Cardiac muscle cell (in vitro differentiated cells and primary cell): ENCODE data around the gene BCAS3. TPM values are rescaled to one million over a fixed set of nuclear protein-coding genes. Genes with fewer than 3 reads are reported as not detected.

ENCODE experiments used
- DNase-seq, 2 donors: peaks; one replicate each; pipeline versions ENCODE4 v3.0.0 to v3.0.0-alpha.2; 2010 to 2017; ENCODE audit warnings: low read depth in 1 of 2, low spot score in 1 of 2
- H3K27ac ChIP-seq: fragments of 200-600 bp; sonication (generic); 2 replicates; pipeline ENCODE4 v1.5.1; 2016
- H3K27me3 ChIP-seq: fragments of 200-600 bp; sonication (generic); 2 replicates; pipeline ENCODE4 v1.6.0; 2016; ENCODE audit warnings: control low read depth
- H3K36me3 ChIP-seq: fragments of 200-600 bp; sonication (generic); 2 replicates; pipeline ENCODE4 v1.5.1; 2016; ENCODE audit warnings: control low read depth
- H3K4me1 ChIP-seq: fragments of 200-600 bp; sonication (generic); 2 replicates; pipeline ENCODE4 v1.8.1; 2017; ENCODE audit warnings: low read depth, mild to moderate bottlenecking, mixed run types
- H3K4me3 ChIP-seq: fragments of 200-600 bp; sonication (generic); 2 replicates; pipeline ENCODE4 v1.5.1; 2016; ENCODE audit warnings: mild to moderate bottlenecking
- H3K9me3 ChIP-seq: fragments of 200-600 bp; sonication (generic); 2 replicates; pipeline ENCODE4 v1.5.1; 2017; ENCODE audit warnings: low read depth, mild to moderate bottlenecking, control low read depth
- CTCF ChIP-seq: IDR thresholded peaks from 2 replicates; pipeline ENCODE4 v1.5.1; 2012; ENCODE audit warnings: low read depth, mild to moderate bottlenecking, low read length
- polyA plus RNA-seq: library from polyadenylated mRNA; unstranded; fragments of >200 nt; fragmentation: Nextera tagmentation; extraction: Ambion mirVana; gene quantifications from 2 replicates; pipeline ENCODE4 v1.2.1, GENCODE V29; 2016
- total RNA-seq: library from RNA; depleted of rRNA; stranded (reverse); fragments of >200 nt; gene quantifications from 2 replicates; pipeline ENCODE4 v1.2.3, GENCODE V29; 2016

The BCAS3 gene
- total and polyA plus RNA-seq, 2 experiments from 2014 or later: 36.5 to 39.6 TPM

DNA sequence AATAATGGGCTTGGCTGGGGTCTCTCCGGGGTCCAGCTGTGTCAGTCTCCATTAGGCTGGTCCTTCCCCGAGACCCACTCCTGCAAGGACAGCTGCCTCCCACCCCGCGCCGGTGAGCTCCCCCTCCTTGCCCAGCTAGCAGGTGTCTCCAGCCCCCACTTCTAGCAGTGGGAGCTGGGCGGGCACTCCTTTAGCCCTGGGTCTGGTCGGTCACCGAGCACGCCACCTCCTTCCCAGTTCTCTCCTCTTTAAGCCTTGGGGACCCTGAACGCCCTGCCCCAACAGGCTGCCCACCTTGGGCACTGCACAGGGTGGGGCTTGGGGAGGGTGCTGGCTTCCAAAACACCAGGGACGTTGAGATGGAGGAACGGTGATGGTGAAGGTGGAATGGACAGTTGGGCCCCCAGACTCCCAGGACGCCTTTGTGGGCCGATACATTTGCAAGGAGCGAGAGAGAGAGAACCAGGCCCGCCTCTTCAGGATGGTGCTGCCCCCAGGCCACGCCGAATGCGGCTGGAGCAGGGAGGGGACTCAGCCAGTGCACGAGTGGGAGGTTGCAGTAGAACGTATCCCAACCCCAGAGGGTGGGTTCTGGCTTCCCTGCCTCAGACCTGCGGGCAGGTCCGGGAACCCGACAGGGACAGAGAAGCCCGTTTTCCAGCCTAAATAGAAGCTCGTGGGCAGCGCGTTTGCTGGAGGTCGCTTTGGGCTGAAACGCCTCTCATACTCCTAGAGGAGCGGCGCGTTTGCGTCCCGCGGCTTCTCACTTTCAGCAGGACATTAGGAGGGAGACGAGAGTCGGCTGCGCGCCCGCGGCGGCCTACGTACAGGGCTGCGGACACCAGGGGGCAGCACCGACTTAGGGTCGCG lies 732.7 kb downstream of the BCAS3 start:
- no peaks in the 10 kb centered on the region for H3K9me3 ChIP-seq
- DNase-seq: peak; percentile 87 to 89
- peak overlapping the region; percentile 74 for H3K27ac ChIP-seq
- H3K27me3 ChIP-seq: peaks cover 33% of the 10 kb centered on the region
- peaks cover 11% of the 10 kb centered on the region for H3K36me3 ChIP-seq
- peaks cover 44% of the 10 kb centered on the region for H3K4me1 ChIP-seq
- peak; percentile 59 for TF ChIP-seq CTCF
- H3K4me3 ChIP-seq: peak overlapping the region; percentile 50

DNA sequence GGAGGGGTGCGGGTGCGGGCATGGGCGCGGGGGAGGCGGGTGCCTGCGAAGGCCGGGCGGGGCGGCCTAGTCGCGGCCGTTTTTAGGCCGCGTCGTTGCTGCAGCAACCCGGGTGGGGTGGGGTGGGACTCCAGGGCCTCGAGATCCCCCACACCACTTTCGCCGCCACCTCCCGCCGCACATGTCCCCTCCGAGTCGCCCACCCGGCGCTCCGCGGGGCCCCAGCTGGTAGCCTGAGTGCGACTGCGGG lies 733.3 kb downstream of the BCAS3 start:
- no peak for TF ChIP-seq CTCF
- H3K27me3 ChIP-seq: peaks cover 27% of the 10 kb centered on the region

GRCh38 chr17:61411261-61412142 lies 733.9 kb downstream of the BCAS3 start:
- Histone ChIP-seq H3K27me3 (peaks cover 24% of the 10 kb centered on the region), H3K27ac (peak overlapping the region; percentile 74), H3K4me1 (peaks cover 37% of the 10 kb centered on the region), H3K36me3 (peaks cover 7% of the 10 kb centered on the region), H3K4me3 (peak overlapping the region; percentile 50), H3K9me3 (no peaks in the 10 kb centered on the region)
- peak; percentile 81 to 83 for DNase-seq
- peak; percentile 29 for TF ChIP-seq CTCF

More for the DNA sequence above, 733.3 kb downstream of the BCAS3 start:
- Histone ChIP-seq H3K9me3 (no peaks in the 10 kb centered on the region), H3K4me3 (peak overlapping the region; percentile 50), H3K4me1 (peaks cover 38% of the 10 kb centered on the region), H3K36me3 (peaks cover 7% of the 10 kb centered on the region), H3K27ac (peak overlapping the region; percentile 74)
- no peak for DNase-seq

DNA sequence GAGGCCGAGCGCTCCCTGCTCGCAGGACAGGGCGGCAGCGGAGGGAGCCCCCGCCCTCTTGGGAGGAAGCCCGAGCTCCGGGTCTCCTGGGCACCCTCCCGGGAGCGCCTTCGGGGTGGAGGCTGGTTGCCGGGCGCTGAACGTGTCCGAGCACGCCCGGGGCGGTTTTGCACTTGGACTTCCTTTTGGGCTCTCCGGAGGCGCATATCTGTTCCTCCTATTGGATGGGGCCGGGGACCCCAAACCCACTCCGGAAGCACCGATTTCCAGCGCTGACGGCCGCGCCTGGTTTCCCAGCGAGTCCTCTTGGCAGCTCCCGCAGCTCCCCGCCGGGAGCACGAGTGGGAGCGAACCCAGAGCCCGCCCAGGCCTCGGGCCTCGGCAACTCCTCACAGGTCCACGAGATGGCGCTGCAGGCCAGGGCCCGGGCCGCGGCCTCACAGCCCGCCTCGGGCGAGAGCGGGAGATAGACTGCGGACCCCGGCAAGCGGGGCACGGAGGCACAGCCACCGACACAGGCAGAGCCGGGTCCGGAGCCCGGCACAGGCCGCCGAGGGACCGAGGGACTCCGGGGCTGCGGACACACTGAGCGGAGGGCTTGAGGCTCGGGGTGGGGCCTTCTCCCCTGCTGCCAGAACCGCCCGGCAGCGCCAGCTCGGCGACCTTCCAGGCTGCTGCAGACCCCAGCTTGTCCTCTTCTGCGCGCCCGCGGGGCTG lies 734.6 kb downstream of the BCAS3 start:
- peak overlapping the region; percentile 74 for H3K27ac ChIP-seq
- peak; percentile 94 for TF ChIP-seq CTCF
- H3K36me3 ChIP-seq: peaks cover 7% of the 10 kb centered on the region
- H3K9me3 ChIP-seq: no peaks in the 10 kb centered on the region
- DNase-seq: peak; percentile 86
- peak overlapping the region; percentile 50 for H3K4me3 ChIP-seq
- peaks cover 33% of the 10 kb centered on the region for H3K4me1 ChIP-seq
- H3K27me3 ChIP-seq: peaks cover 24% of the 10 kb centered on the region
